Small intestine (tissue), 7 donors: Measurements from ENCODE around the gene ESF1. TPM values are rescaled to one million over a fixed set of nuclear protein-coding genes. Genes with fewer than 3 reads are reported as not detected.
A peak's percentile ranks its signal among the peaks of the same experiment; 100 is the strongest.
"Not testable (repeated sequence)": the region's sequence is repeated elsewhere in the genome, so short reads cannot be mapped to it uniquely, and the experiment has no call there.

ENCODE experiments used
- DNase-seq, 2 donors: peaks; one replicate each; pipeline versions ENCODE4 v3.0.0 to v3.0.0-alpha.2; 2013
- FAIRE-seq: peaks from 2 replicates; lab custom pipeline; 2012; peaks lifted over from hg19 to GRCh38; lab: Jason Lieb, UNC
- H3K27ac ChIP-seq, 3 donors: one replicate each; pipeline ENCODE4 v1.5.1; 2013; ENCODE audit warnings: low read length in 2 of 3, mild to moderate bottlenecking in 2 of 3, control low read depth in 1 of 3, inconsistent platforms in 1 of 3, low read depth in 1 of 3, moderate library complexity in 1 of 3
- H3K27me3 ChIP-seq, 3 donors: one replicate each; pipeline ENCODE4 v1.6.1; 2013; ENCODE audit warnings: low read length in 3 of 3, inconsistent platforms in 1 of 3; ENCODE audit not compliant: control insufficient read depth in 3 of 3, insufficient read depth in 3 of 3
- H3K36me3 ChIP-seq, 3 donors: one replicate each; pipeline ENCODE4 v1.6.1; 2013; ENCODE audit warnings: low read length in 3 of 3, inconsistent platforms in 1 of 3, low read depth in 1 of 3, mild to moderate bottlenecking in 1 of 3, moderate library complexity in 1 of 3; ENCODE audit not compliant: control insufficient read depth in 3 of 3, insufficient read depth in 2 of 3
- H3K4me1 ChIP-seq, 3 donors: one replicate each; pipeline ENCODE4 v1.6.1; 2013; ENCODE audit warnings: low read length in 2 of 3, inconsistent platforms in 1 of 3, low read depth in 1 of 3, mild to moderate bottlenecking in 1 of 3, moderate library complexity in 1 of 3; ENCODE audit not compliant: control insufficient read depth in 3 of 3, insufficient read depth in 2 of 3
- H3K4me3 ChIP-seq, 3 donors: one replicate each; pipeline ENCODE4 v1.5.1; 2013; ENCODE audit warnings: low read length in 3 of 3, control low read depth in 1 of 3, inconsistent platforms in 1 of 3, low read depth in 1 of 3, mild to moderate bottlenecking in 1 of 3, moderate library complexity in 1 of 3
- H3K9me3 ChIP-seq, 2 donors: one replicate each; pipeline ENCODE4 v1.6.1; 2013; ENCODE audit warnings: low read depth in 1 of 2, low read length in 1 of 2; ENCODE audit not compliant: control insufficient read depth in 2 of 2, insufficient read depth in 1 of 2
- WGBS, 3 donors: extraction: QIAGEN DNeasy Blood & Tissue Kit; methylation state at CpG; one replicate each; pipeline ENCODE4 v1.1.7; 2013; 5-methylcytosine and 5-hydroxymethylcytosine counted together
- polyA plus RNA-seq, 4 donors: library from polyadenylated mRNA; stranded (reverse) in 3 of 4; unstranded in 1 of 4; fragments of 200-250 nt in 3 of 4; fragments of 120-200 nt in 1 of 4; gene quantifications; one replicate each; pipeline versions ENCODE4 v1.2.1 to v1.2.3, GENCODE V29; 2013
- donor health status: healthy with polysubstance abuse.
- donor health status: control.
- donor health status: control.
- donor health status: Bipolar disorder and iron deficiency.
- donor health status: healthy.

The ESF1 gene
- polyA plus RNA-seq, 4 donors, result 7.2 to 18.9 (median 8.8) TPM

GRCh38 chr20:13765868-13766416 is 18.8 kb downstream of the ESF1 start:
- DNase-seq (no peak), FAIRE-seq (no peak)
- no peak overlapping the region for H3K4me3 ChIP-seq
- WGBS, 3 donors, result 87 to 97% (median 93%) methylated on average over 1 of the region's 1 CpG
- peaks cover 0 to 8% of the 10 kb centered on the region in 2 donors for H3K9me3 ChIP-seq
- no peaks in the 10 kb centered on the region for H3K27me3 ChIP-seq
- no peak overlapping the region for H3K27ac ChIP-seq
- H3K36me3 ChIP-seq, result peaks cover 6 to 27% (median 14%) of the 10 kb centered on the region in 3 donors
- no peaks in the 10 kb centered on the region for H3K4me1 ChIP-seq

- Histone ChIP-seq H3K27me3 (no peaks in the 10 kb centered on the region), H3K9me3 (peaks cover 0 to 8% of the 10 kb centered on the region in 2 donors), H3K4me1 (no peaks in the 10 kb centered on the region), H3K4me3 (no peak overlapping the region), H3K27ac (no peak overlapping the region), H3K36me3 (peaks cover 6 to 25% (median 14%) of the 10 kb centered on the region in 3 donors)
- no peak for DNase-seq
- FAIRE-seq, result no peak
Observed at GRCh38 chr20:13765299-13765698, 19.4 kb downstream of the ESF1 start.

- H3K4me1 ChIP-seq, H3K9me3 ChIP-seq, H3K27me3 ChIP-seq, DNase-seq, H3K27ac ChIP-seq, FAIRE-seq, H3K4me3 ChIP-seq: not testable (repeated sequence)
- 81 to 95% (median 94%) methylated on average over 8 to 33 of the region's 33 CpGs for WGBS, 3 donors
- peaks cover 4 to 11% (median 6%) of the 10 kb centered on the region in 3 donors for H3K36me3 ChIP-seq
Observed at GRCh38 chr20:13760451-13760946, 24.2 kb downstream of the ESF1 start.

- H3K27ac ChIP-seq, result no peak overlapping the region
- no peaks in the 10 kb centered on the region for H3K4me1 ChIP-seq
- peak; percentile 12 to 69 for DNase-seq
- FAIRE-seq, result no peak
- 15 to 71% (median 25%) methylated on average over 1 of the region's 1 CpG for WGBS, 3 donors
- no peaks in the 10 kb centered on the region for H3K9me3 ChIP-seq
- no peaks in the 10 kb centered on the region for H3K27me3 ChIP-seq
- peaks cover 0 to 8% (median 2%) of the 10 kb centered on the region in 3 donors for H3K36me3 ChIP-seq
- no peak overlapping the region for H3K4me3 ChIP-seq
Observed at GRCh38 chr20:13758884-13759283, 25.8 kb downstream of the ESF1 start.

GRCh38 chr20:13756551-13756950 is 28.2 kb downstream of the ESF1 start:
- no peak overlapping the region for H3K4me3 ChIP-seq
- DNase-seq, result no peak
- H3K36me3 ChIP-seq, result peaks cover 0 to 10% (median 2%) of the 10 kb centered on the region in 3 donors
- no peak for FAIRE-seq
- WGBS, 3 donors, result 95 to 96% (median 96%) methylated on average over 1 of the region's 1 CpG
- H3K4me1 ChIP-seq, result no peaks in the 10 kb centered on the region
- no peaks in the 10 kb centered on the region for H3K9me3 ChIP-seq
- H3K27me3 ChIP-seq, result no peaks in the 10 kb centered on the region
- no peak overlapping the region for H3K27ac ChIP-seq

GRCh38 chr20:13755809-13756208 is 28.9 kb downstream of the ESF1 start:
- Histone ChIP-seq H3K9me3 (no peaks in the 10 kb centered on the region), H3K36me3 (peaks cover 0 to 11% (median 2%) of the 10 kb centered on the region in 3 donors), H3K4me3 (no peak overlapping the region), H3K27ac (no peak overlapping the region), H3K4me1 (no peaks in the 10 kb centered on the region), H3K27me3 (no peaks in the 10 kb centered on the region)
- 77 to 87% (median 85%) methylated on average over 5 of the region's 5 CpGs for WGBS, 3 donors
- no peak for FAIRE-seq
- no peak for DNase-seq

- Histone ChIP-seq H3K4me3 (no peak overlapping the region), H3K9me3 (no peaks in the 10 kb centered on the region), H3K36me3 (peaks cover 0 to 18% (median 6%) of the 10 kb centered on the region in 3 donors), H3K27ac (no peak overlapping the region), H3K4me1 (no peaks in the 10 kb centered on the region), H3K27me3 (no peaks in the 10 kb centered on the region)
- DNase-seq (peak in 1 of 2 donors; percentile 14), FAIRE-seq (no peak)
- 89 to 93% (median 92%) methylated on average over 2 of the region's 2 CpGs for WGBS, 3 donors
Observed at GRCh38 chr20:13753436-13754036, 31.2 kb downstream of the ESF1 start.

GRCh38 chr20:13749811-13750210 is 34.9 kb downstream of the ESF1 start:
- H3K4me1 ChIP-seq, result no peaks in the 10 kb centered on the region
- H3K27ac ChIP-seq, result no peak overlapping the region
- H3K9me3 ChIP-seq, result no peaks in the 10 kb centered on the region
- no peak for DNase-seq
- no peak overlapping the region for H3K4me3 ChIP-seq
- H3K27me3 ChIP-seq, result no peaks in the 10 kb centered on the region
- H3K36me3 ChIP-seq, result peaks cover under 1 to 18% (median 6%) of the 10 kb centered on the region in 3 donors
- no peak for FAIRE-seq
- WGBS, 3 donors, result 90 to 95% (median 94%) methylated on average over 3 of the region's 3 CpGs
